GM19463 (cell line): ENCODE results near the gene HRH4.

Source experiments
- ATAC-seq: cut with Tn5 transposase; IDR thresholded peaks from one replicate; pipeline ENCODE4 v1.9.1; 2021; ENCODE audit warnings: mild to moderate bottlenecking, moderate library complexity; ENCODE audit not compliant: unreplicated experiment

HRH4 gene

GRCh38 chr18:24504401-24504800, 44.0 kb downstream of the HRH4 start:
- no peak for ATAC-seq

DNA sequence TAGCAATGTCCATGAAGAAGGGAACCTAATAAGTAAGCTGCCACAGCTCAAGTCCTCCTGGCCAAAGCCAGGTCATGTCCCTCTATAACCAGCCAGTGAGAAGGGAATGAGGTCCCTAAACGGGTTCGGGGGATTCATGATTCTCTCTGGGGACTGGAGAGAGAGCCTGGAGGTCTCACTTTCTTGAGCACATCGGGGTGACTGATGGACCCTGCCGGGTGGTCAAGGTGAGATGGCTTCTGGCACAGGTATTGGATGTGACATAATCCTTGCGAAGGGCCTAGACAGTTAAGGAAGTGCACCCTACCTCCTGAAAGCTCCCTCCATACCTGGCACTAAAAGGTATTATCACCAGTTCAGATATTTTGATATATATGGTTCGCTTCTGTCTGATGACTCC, 45.7 kb downstream of the HRH4 start:
- no peak for ATAC-seq

DNA sequence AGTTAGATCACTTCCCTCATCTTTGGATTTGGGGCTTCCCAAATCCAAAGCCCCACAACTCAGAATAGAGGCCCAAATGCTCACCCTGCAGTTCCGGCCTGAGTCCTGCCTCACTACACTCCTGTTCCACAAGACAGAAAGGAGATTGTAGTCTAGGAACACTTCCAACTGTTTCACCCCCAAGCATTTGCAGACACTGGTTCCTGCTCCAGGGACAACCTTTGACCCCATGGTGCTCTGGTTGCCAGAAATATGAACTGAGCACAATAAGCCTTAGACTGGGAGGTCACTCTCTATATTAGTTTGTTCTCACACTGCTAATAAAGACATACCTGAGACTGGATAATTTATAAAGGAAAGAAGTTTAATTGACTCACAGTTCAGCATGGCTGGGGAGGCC, 49.0 kb downstream of the HRH4 start:
- no peak for ATAC-seq

DNA sequence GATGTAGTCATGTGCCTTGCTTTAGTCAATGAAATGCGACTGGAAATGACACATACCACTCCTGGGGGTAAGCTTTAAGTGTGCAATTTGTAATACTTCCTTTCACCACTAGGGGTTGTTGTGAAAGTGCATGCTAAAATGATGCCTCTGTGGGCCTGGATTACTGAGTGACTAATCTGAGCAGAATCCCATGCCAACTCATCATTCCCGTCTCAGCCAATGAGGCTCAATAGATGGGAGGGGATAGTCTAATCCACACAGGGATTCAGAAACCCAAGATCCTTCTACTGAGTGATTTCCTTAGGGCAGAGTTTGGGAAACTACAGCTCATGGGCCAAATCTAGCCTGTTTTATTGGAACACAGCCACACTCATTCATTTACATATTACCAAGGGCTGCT, 54.0 kb downstream of the HRH4 start:
- ATAC-seq: peak; percentile 87

DNA sequence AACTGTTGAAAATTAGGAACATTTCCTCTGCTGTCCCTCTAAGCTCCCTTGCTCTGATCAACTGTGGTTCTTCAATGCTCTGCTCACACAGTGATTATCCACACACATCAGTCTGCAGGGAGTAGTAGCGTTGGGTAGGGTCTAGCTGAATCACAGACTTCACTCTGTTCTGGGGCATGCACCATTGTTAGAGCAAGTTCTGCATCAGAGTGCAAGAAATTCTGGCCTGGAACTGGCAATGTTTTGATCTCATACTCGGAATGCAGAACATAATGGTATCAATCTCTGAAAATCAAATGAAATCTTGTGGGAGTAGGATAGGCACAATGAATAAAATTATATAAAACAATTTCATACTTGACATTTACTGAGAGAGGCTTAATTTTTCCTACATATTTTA, 55.3 kb downstream of the HRH4 start:
- no peak for ATAC-seq

GRCh38 chr18:24516261-24516660, 55.8 kb downstream of the HRH4 start:
- ATAC-seq: no peak

DNA sequence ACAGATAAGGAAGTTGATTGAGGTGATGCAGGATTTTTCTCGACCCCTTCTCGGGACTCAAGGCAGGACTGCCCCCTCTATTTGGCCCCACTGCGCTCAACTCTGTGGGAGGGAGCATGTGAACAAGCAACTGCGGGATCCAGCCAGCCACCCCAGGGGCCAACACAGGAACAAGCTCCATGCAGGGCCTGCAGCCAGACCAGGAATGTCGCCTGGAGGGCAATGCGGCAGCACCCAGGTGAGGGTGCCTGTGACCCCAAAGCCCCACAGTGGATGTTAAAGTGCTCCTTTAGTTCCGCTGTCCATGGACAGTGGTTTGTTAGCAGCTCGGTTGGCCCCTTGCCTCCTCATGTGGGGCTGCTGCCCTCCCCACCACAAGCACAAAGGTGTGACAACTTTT, 57.1 kb downstream of the HRH4 start:
- ATAC-seq: no peak

DNA sequence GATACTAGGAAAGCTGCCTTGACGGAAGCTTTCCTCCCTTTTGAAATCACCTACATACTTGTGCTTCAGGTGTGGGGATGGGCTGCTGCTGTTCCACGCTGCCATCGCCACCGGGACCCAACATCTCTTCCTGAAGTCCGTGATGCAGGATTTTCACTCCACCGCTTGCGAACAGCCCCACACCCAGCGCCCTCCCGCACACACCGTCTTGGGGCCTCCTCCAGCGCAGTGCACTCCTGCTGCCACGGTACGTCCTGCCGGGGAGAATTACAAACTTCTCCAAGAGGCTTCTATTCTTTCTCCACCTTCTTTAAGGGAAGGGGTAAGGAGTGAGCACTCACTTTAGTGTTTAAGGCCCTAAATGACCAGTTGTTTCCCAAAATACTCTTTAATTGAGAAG, 58.2 kb downstream of the HRH4 start:
- ATAC-seq: no peak
